Progenitor cell of endocrine pancreas (in vitro differentiated cells): ENCODE data around the gene WDFY3. TPM values are rescaled to one million over a fixed set of nuclear protein-coding genes. Genes with fewer than 3 reads are reported as not detected.
A peak's percentile ranks its signal among the peaks of the same experiment; 100 is the strongest.

Source experiments
- DNase-seq: peaks from one replicate; pipeline ENCODE4 v3.0.0; 2021; ENCODE audit warnings: low spot score; ENCODE audit not compliant: unreplicated experiment
- H3K27ac Mint-ChIP-seq: 2 replicates; pipeline ENCODE4 v1.8.0; 2021; ENCODE audit warnings: mild to moderate bottlenecking, moderate library complexity, mixed read lengths
- H3K27me3 Mint-ChIP-seq: 2 replicates; pipeline ENCODE4 v1.8.0; 2021; ENCODE audit warnings: mixed read lengths
- H3K36me3 Mint-ChIP-seq: 2 replicates; pipeline ENCODE4 v1.8.0; 2022; ENCODE audit warnings: mixed read lengths; ENCODE audit not compliant: insufficient read depth
- H3K4me1 Mint-ChIP-seq: 2 replicates; pipeline ENCODE4 v1.8.0; 2021; ENCODE audit warnings: low read depth, mixed read lengths
- H3K4me3 Mint-ChIP-seq: 2 replicates; pipeline ENCODE4 v1.8.0; 2021; ENCODE audit warnings: low read depth, mild to moderate bottlenecking, moderate library complexity, mixed read lengths
- H3K9me3 Mint-ChIP-seq: 2 replicates; pipeline ENCODE4 v1.8.0; 2021; ENCODE audit warnings: low read depth, mixed read lengths
- CTCF ChIP-seq: fragments of 200-600 bp; sonication (generic); IDR thresholded peaks from one replicate; pipeline ENCODE4 v1.5.0; 2021; ENCODE audit warnings: antibody characterized with exemption, mild to moderate bottlenecking; ENCODE audit not compliant: unreplicated experiment
- total RNA-seq: library from RNA; stranded (reverse); gene quantifications from 2 replicates; pipeline ENCODE4 v1.2.1, GENCODE V29; 2021

The WDFY3 gene
- total RNA-seq, 1 donor from 2014 or later = 115 TPM

- Mint-ChIP-seq H3K4me3 (no peak overlapping the region), H3K27ac (no peak overlapping the region), H3K36me3 (no peaks in the 10 kb centered on the region), H3K27me3 (no peaks in the 10 kb centered on the region), H3K4me1 (peaks cover 5% of the 10 kb centered on the region), H3K9me3 (peaks cover 5% of the 10 kb centered on the region)
- no peak for TF ChIP-seq CTCF
- DNase-seq = no peak
Measured at GRCh38 chr4:84994280-84994679, 27.8 kb upstream of the WDFY3 start.

GRCh38 chr4:84985952-84986351 lies 19.5 kb upstream of the WDFY3 start:
- Mint-ChIP-seq H3K27ac (no peak overlapping the region), H3K4me3 (no peak overlapping the region), H3K36me3 (peaks cover 18% of the 10 kb centered on the region), H3K27me3 (no peaks in the 10 kb centered on the region), H3K4me1 (no peaks in the 10 kb centered on the region), H3K9me3 (peaks cover 35% of the 10 kb centered on the region)
- no peak for DNase-seq
- TF ChIP-seq CTCF = no peak

GRCh38 chr4:84977396-84977795 lies 10.9 kb upstream of the WDFY3 start:
- Mint-ChIP-seq H3K36me3 (peaks cover 5% of the 10 kb centered on the region), H3K4me3 (no peak overlapping the region), H3K27ac (peak overlapping the region; percentile 39), H3K9me3 (no peaks in the 10 kb centered on the region), H3K4me1 (peaks cover 8% of the 10 kb centered on the region), H3K27me3 (no peaks in the 10 kb centered on the region)
- no peak for TF ChIP-seq CTCF
- DNase-seq = no peak

- TF ChIP-seq CTCF = no peak
- H3K27ac Mint-ChIP-seq = no peak overlapping the region
- no peaks in the 10 kb centered on the region for H3K36me3 Mint-ChIP-seq
- no peak for DNase-seq
- H3K9me3 Mint-ChIP-seq = no peaks in the 10 kb centered on the region
- H3K4me1 Mint-ChIP-seq = peaks cover 10% of the 10 kb centered on the region
- H3K27me3 Mint-ChIP-seq = no peaks in the 10 kb centered on the region
- H3K4me3 Mint-ChIP-seq = no peak overlapping the region
Measured at GRCh38 chr4:84973856-84974255, 7.4 kb upstream of the WDFY3 start.

GRCh38 chr4:84971319-84971932 lies 4.9 kb upstream of the WDFY3 start:
- TF ChIP-seq CTCF = peak; percentile 62
- no peaks in the 10 kb centered on the region for H3K27me3 Mint-ChIP-seq
- H3K4me3 Mint-ChIP-seq = no peak overlapping the region
- H3K9me3 Mint-ChIP-seq = no peaks in the 10 kb centered on the region
- H3K27ac Mint-ChIP-seq = no peak overlapping the region
- H3K36me3 Mint-ChIP-seq = no peaks in the 10 kb centered on the region
- H3K4me1 Mint-ChIP-seq = peaks cover 9% of the 10 kb centered on the region
- DNase-seq = no peak
